Muscle layer of colon (tissue), 2 donors: ENCODE measurements around the gene RPRD1A.
"Not testable (repeated sequence)": the region's sequence is repeated elsewhere in the genome, so short reads cannot be mapped to it uniquely, and the experiment has no call there.

ENCODE experiments used
- H3K27ac ChIP-seq: one replicate; pipeline ENCODE4 v1.7.0; 2013; ENCODE audit warnings: low read depth, mild to moderate bottlenecking, low read length, moderate library complexity
- H3K27me3 ChIP-seq, 2 donors: one replicate each; pipeline ENCODE4 v1.7.0; 2013; ENCODE audit warnings: low read length in 2 of 2, mild to moderate bottlenecking in 2 of 2; ENCODE audit not compliant: insufficient read depth in 2 of 2, control insufficient read depth in 1 of 2
- H3K36me3 ChIP-seq: one replicate; pipeline ENCODE4 v1.7.0; 2013; ENCODE audit warnings: mild to moderate bottlenecking, low read length; ENCODE audit not compliant: insufficient read depth
- H3K4me1 ChIP-seq: one replicate; pipeline ENCODE4 v1.7.0; 2013; ENCODE audit warnings: mild to moderate bottlenecking, low read length; ENCODE audit not compliant: insufficient read depth
- H3K4me3 ChIP-seq, 2 donors: one replicate each; pipeline ENCODE4 v1.7.0; 2013; ENCODE audit warnings: low read length in 2 of 2, low read depth in 1 of 2, mild to moderate bottlenecking in 1 of 2, moderate library complexity in 1 of 2
- H3K9ac ChIP-seq: one replicate; pipeline ENCODE4 v1.7.0; 2013; ENCODE audit warnings: low read length
- H3K9me3 ChIP-seq: one replicate; pipeline ENCODE4 v1.7.0; 2013; ENCODE audit warnings: mild to moderate bottlenecking, low read length
- donor health status: abdominal sarcoma.
- donor health status: Adenocarcinoma of cecum.

The RPRD1A gene

GRCh38 chr18:35983818-35984217 lies 83.5 kb downstream of the RPRD1A start:
- Histone ChIP-seq H3K36me3 (peaks cover 20% of the 10 kb centered on the region), H3K9me3 (no peaks in the 10 kb centered on the region), H3K4me3 (no peak overlapping the region), H3K27ac (no peak overlapping the region), H3K9ac (no peak overlapping the region), H3K27me3 (no peaks in the 10 kb centered on the region), H3K4me1 (no peaks in the 10 kb centered on the region)

GRCh38 chr18:35983147-35983546 lies 84.2 kb downstream of the RPRD1A start:
- H3K27me3 ChIP-seq: no peaks in the 10 kb centered on the region
- H3K36me3 ChIP-seq: peaks cover 26% of the 10 kb centered on the region
- no peak overlapping the region for H3K9ac ChIP-seq
- no peaks in the 10 kb centered on the region for H3K4me1 ChIP-seq
- no peak overlapping the region for H3K4me3 ChIP-seq
- no peaks in the 10 kb centered on the region for H3K9me3 ChIP-seq
- H3K27ac ChIP-seq: no peak overlapping the region

GRCh38 chr18:35982409-35983114 lies 84.8 kb downstream of the RPRD1A start:
- no peak overlapping the region for H3K4me3 ChIP-seq
- no peaks in the 10 kb centered on the region for H3K27me3 ChIP-seq
- no peak overlapping the region for H3K9ac ChIP-seq
- H3K9me3 ChIP-seq: no peaks in the 10 kb centered on the region
- H3K27ac ChIP-seq: no peak overlapping the region
- no peaks in the 10 kb centered on the region for H3K4me1 ChIP-seq
- peaks cover 32% of the 10 kb centered on the region for H3K36me3 ChIP-seq

GRCh38 chr18:35979112-35979511 lies 88.2 kb downstream of the RPRD1A start:
- Histone ChIP-seq H3K9ac (no peak overlapping the region), H3K9me3 (no peaks in the 10 kb centered on the region), H3K4me3 (no peak overlapping the region), H3K27me3 (no peaks in the 10 kb centered on the region), H3K36me3 (peaks cover 48% of the 10 kb centered on the region), H3K4me1 (peaks cover 2% of the 10 kb centered on the region), H3K27ac (no peak overlapping the region)

- H3K27ac ChIP-seq: no peak overlapping the region
- no peak overlapping the region for H3K4me3 ChIP-seq
- H3K27me3 ChIP-seq: no peaks in the 10 kb centered on the region
- H3K36me3 ChIP-seq: peaks cover 34% of the 10 kb centered on the region
- no peak overlapping the region for H3K9ac ChIP-seq
- no peaks in the 10 kb centered on the region for H3K9me3 ChIP-seq
- peaks cover 22% of the 10 kb centered on the region for H3K4me1 ChIP-seq
Observed at GRCh38 chr18:35974181-35974580, 93.2 kb downstream of the RPRD1A start.

- H3K27ac ChIP-seq: no peak overlapping the region
- no peak overlapping the region for H3K4me3 ChIP-seq
- H3K9ac ChIP-seq: no peak overlapping the region
- no peaks in the 10 kb centered on the region for H3K27me3 ChIP-seq
- no peaks in the 10 kb centered on the region for H3K9me3 ChIP-seq
- H3K36me3 ChIP-seq: peaks cover 32% of the 10 kb centered on the region
- H3K4me1 ChIP-seq: peaks cover 22% of the 10 kb centered on the region
Observed at GRCh38 chr18:35973650-35974049, 93.7 kb downstream of the RPRD1A start.

- H3K4me3 ChIP-seq: peak within 1 kb of the TSS; percentile 85 to 96
- peaks cover 22% of the 10 kb centered on the region for H3K4me1 ChIP-seq
- no peaks in the 10 kb centered on the region for H3K27me3 ChIP-seq
- peaks cover 19% of the 10 kb centered on the region for H3K36me3 ChIP-seq
- peak within 1 kb of the TSS; percentile 87 for H3K27ac ChIP-seq
- peak within 1 kb of the TSS; percentile 92 for H3K9ac ChIP-seq
- H3K9me3 ChIP-seq: no peaks in the 10 kb centered on the region
Observed at GRCh38 chr18:35972197-35973000, 95.0 kb downstream of the RPRD1A start, which contains the start of gene RMP24. Gene RMP24, plus strand, starts transcription at chr18:35972679.

GRCh38 chr18:35971661-35972196 lies 95.6 kb downstream of the RPRD1A start:
- Histone ChIP-seq H3K9me3 (no peaks in the 10 kb centered on the region), H3K4me1 (peaks cover 22% of the 10 kb centered on the region), H3K4me3 (peak overlapping the region; percentile 85 to 96), H3K27ac (peak overlapping the region; percentile 87), H3K36me3 (peaks cover 13% of the 10 kb centered on the region), H3K27me3 (no peaks in the 10 kb centered on the region), H3K9ac (peak overlapping the region; percentile 33)

GRCh38 chr18:35969676-35970075 lies 97.7 kb downstream of the RPRD1A start:
- H3K9me3 ChIP-seq: no peaks in the 10 kb centered on the region
- H3K27ac ChIP-seq: no peak overlapping the region
- no peaks in the 10 kb centered on the region for H3K27me3 ChIP-seq
- no peak overlapping the region for H3K9ac ChIP-seq
- H3K4me3 ChIP-seq: no peak overlapping the region
- no peaks in the 10 kb centered on the region for H3K36me3 ChIP-seq
- peaks cover 22% of the 10 kb centered on the region for H3K4me1 ChIP-seq

- H3K4me1 ChIP-seq: peaks cover 13% of the 10 kb centered on the region
- H3K9ac ChIP-seq: no peak overlapping the region
- H3K27ac ChIP-seq: no peak overlapping the region
- H3K27me3 ChIP-seq: no peaks in the 10 kb centered on the region
- no peak overlapping the region for H3K4me3 ChIP-seq
- no peaks in the 10 kb centered on the region for H3K9me3 ChIP-seq
- H3K36me3 ChIP-seq: no peaks in the 10 kb centered on the region
Observed at GRCh38 chr18:35968278-35968880, 99.0 kb downstream of the RPRD1A start.

GRCh38 chr18:35967866-35968265 lies 99.5 kb downstream of the RPRD1A start:
- H3K27ac ChIP-seq, H3K27me3 ChIP-seq, H3K9ac ChIP-seq, H3K9me3 ChIP-seq, H3K4me1 ChIP-seq, H3K4me3 ChIP-seq, H3K36me3 ChIP-seq: not testable (repeated sequence)
